Peyer's patch (tissue), 4 donors: Measurements from ENCODE around the gene SLC15A1. TPM values are rescaled to one million over a fixed set of nuclear protein-coding genes. Genes with fewer than 3 reads are reported as not detected.

ENCODE experiments used
- DNase-seq, 3 donors: peaks; one replicate each; pipeline ENCODE4 v3.0.0-alpha.2; 2017 to 2019
- H3K27ac ChIP-seq, 4 donors: fragments of 200-600 bp; sonication (generic); one replicate each; pipeline ENCODE4 v1.5.1; 2016 to 2019
- H3K27me3 ChIP-seq, 2 donors: fragments of 200-600 bp; sonication (generic); one replicate each; pipeline ENCODE4 v1.5.1; 2019
- H3K36me3 ChIP-seq, 3 donors: fragments of 200-600 bp; sonication (generic); one replicate each; pipeline ENCODE4 v1.5.1; 2016 to 2019
- H3K4me1 ChIP-seq, 4 donors: fragments of 200-600 bp; sonication (generic); one replicate each; pipeline ENCODE4 v1.5.1; 2016 to 2019
- H3K4me3 ChIP-seq, 4 donors: fragments of 200-600 bp; sonication (generic); 1 replicate in 3 of 4; 2 replicates in 1 of 4; pipeline ENCODE4 v1.5.1; 2016 to 2019; ENCODE audit warnings: mild to moderate bottlenecking in 1 of 4
- H3K9me3 ChIP-seq, 4 donors: fragments of 200-600 bp; sonication (generic); one replicate each; pipeline ENCODE4 v1.5.1; 2016 to 2019; ENCODE audit warnings: mild to moderate bottlenecking in 1 of 4
- CTCF ChIP-seq, 6 experiments: fragments of 450-650 bp in 4 of 6; fragments of 200-600 bp in 2 of 6; sonication (generic) in 1 of 6; IDR thresholded peaks; one replicate each; pipeline ENCODE4 v1.5.1; 2017 to 2019; ENCODE audit warnings: antibody characterized with exemption in 6 of 6, mild to moderate bottlenecking in 3 of 6, moderate library complexity in 1 of 6
- POLR2A ChIP-seq, 2 donors: fragments of 450-650 bp; IDR thresholded peaks; one replicate each; pipeline ENCODE4 v1.5.1; 2017; ENCODE audit warnings: antibody characterized with exemption in 2 of 2, mild to moderate bottlenecking in 2 of 2, moderate library complexity in 2 of 2
- total RNA-seq, 4 donors: library from RNA; depleted of rRNA; stranded (reverse); fragments of >200 nt; gene quantifications; one replicate each; pipeline ENCODE4 v1.1.0, GENCODE V29; 2016

SLC15A1 gene
- total RNA-seq, 4 donors from 2014 or later: 4.1 to 732 (median 555) TPM

DNA sequence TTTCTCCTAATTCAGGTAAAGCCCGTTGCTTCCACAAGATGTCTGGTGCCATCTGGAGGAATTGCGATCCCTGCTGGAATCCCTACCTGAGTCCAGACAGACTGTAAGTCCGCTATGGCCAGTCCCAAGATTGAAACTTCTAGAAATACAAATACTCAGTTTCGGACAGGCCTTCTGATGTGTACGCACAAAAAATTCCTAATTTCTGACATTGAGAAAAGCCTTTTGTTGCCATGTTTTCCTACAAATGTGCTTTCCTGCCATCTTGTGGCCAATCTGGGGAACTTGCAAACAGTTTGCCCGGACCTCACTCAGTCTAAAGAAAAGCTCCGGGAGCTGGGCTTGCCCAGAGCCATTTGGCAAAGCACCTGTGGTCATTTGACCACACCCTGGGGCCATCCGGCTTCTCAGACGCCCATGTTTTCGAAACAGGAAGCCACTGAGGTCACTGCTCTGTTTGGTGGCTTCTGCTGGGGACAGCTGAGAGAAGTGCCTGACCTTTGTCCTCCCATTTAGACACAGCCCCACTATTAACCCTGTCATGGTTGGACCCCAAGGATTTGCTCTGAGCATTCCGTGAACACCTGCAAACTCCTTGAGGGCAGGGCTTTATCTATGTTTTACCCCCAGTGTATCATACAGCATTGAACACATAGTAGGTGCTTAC is 79.4 kb downstream of the SLC15A1 start:
- Histone ChIP-seq H3K27me3 (no peaks in the 10 kb centered on the region), H3K27ac (peak overlapping the region in 1 of 4 donors; percentile 49), H3K9me3 (no peaks in the 10 kb centered on the region), H3K4me1 (peaks cover 0 to 3% (median 0%) of the 10 kb centered on the region in 4 donors), H3K4me3 (peak overlapping the region in 1 of 4 donors; percentile 32), H3K36me3 (no peaks in the 10 kb centered on the region)
- TF ChIP-seq POLR2A (IDR thresholded peaks at IDR 0.05): no peak
- peak; percentile 62 to 89 (median 82) for TF ChIP-seq CTCF (IDR thresholded peaks at IDR 0.05)
- DNase-seq: peak; percentile 37 to 86 (median 71)

- DNase-seq: no peak
- no peak for TF ChIP-seq CTCF (IDR thresholded peaks at IDR 0.05)
- TF ChIP-seq POLR2A (IDR thresholded peaks at IDR 0.05): no peak
These were observed 84.3 kb downstream of the SLC15A1 start for GRCh38 chr13:98668155-98668554.

GRCh38 chr13:98665638-98665995 is 86.9 kb downstream of the SLC15A1 start:
- Histone ChIP-seq H3K4me1 (no peaks in the 10 kb centered on the region), H3K9me3 (no peaks in the 10 kb centered on the region), H3K27ac (no peak overlapping the region), H3K27me3 (no peaks in the 10 kb centered on the region), H3K36me3 (no peaks in the 10 kb centered on the region), H3K4me3 (no peak overlapping the region)
- DNase-seq: no peak
- TF ChIP-seq CTCF (IDR thresholded peaks at IDR 0.05): no peak
- no peak for TF ChIP-seq POLR2A (IDR thresholded peaks at IDR 0.05)

More at GRCh38 chr13:98668155-98668554, 84.3 kb downstream of the SLC15A1 start:
- Histone ChIP-seq H3K27ac (no peak overlapping the region), H3K4me3 (no peak overlapping the region), H3K36me3 (no peaks in the 10 kb centered on the region), H3K9me3 (no peaks in the 10 kb centered on the region), H3K27me3 (no peaks in the 10 kb centered on the region), H3K4me1 (peaks cover 0 to 3% (median 0%) of the 10 kb centered on the region in 4 donors)

DNA sequence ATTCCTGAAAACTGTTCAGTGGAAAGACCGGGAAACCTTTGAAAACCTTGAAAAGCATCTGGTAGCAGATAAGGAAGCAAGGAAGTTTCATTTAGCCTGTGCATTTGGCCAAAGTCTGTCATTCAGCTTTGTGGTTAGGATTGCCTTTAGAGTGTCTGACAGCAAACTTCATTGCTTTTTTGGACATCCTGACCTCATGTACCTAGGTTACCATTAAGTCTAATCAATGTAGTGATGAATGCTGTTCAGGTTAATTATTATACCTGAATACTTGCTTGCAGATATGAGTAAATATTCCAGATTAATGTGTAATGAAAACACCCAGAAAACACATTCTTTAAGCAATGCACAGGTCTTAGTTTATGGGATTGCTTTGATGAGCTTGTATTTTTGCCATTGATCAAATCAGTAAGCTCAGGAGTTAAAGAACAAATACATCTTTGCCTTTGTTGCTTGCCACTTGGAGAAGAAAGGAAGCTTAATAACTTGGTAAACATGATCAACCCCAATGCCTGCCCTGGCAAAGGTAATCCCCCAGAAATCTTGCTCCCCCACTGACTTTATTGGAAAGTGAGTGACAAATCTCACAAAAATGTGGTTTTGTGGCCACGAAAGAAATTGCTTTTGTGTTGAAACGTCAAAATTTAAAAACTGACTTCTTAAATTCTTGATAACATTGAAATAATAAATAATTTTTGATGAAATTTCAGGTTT is 87.4 kb downstream of the SLC15A1 start:
- no peaks in the 10 kb centered on the region for H3K9me3 ChIP-seq
- TF ChIP-seq CTCF (IDR thresholded peaks at IDR 0.05): no peak
- TF ChIP-seq POLR2A (IDR thresholded peaks at IDR 0.05): no peak
- DNase-seq: no peak
- H3K4me3 ChIP-seq: no peak overlapping the region
- no peak overlapping the region for H3K27ac ChIP-seq
- no peaks in the 10 kb centered on the region for H3K36me3 ChIP-seq
- no peaks in the 10 kb centered on the region for H3K4me1 ChIP-seq
- no peaks in the 10 kb centered on the region for H3K27me3 ChIP-seq

GRCh38 chr13:98664510-98664909 is 88.0 kb downstream of the SLC15A1 start:
- Histone ChIP-seq H3K9me3 (no peaks in the 10 kb centered on the region), H3K27me3 (no peaks in the 10 kb centered on the region), H3K4me1 (no peaks in the 10 kb centered on the region), H3K27ac (no peak overlapping the region), H3K36me3 (no peaks in the 10 kb centered on the region), H3K4me3 (no peak overlapping the region)
- TF ChIP-seq CTCF (IDR thresholded peaks at IDR 0.05) (no peak), POLR2A (IDR thresholded peaks at IDR 0.05) (no peak)
- DNase-seq: no peak
